Lower leg skin (tissue), 3 donors: ENCODE data around the gene DDX5.

ENCODE experiments used
- CTCF ChIP-seq, 3 donors: fragments of 450-650 bp; IDR thresholded peaks; one replicate each; pipeline ENCODE4 v1.5.1; 2016; ENCODE audit warnings: antibody characterized with exemption in 3 of 3, mild to moderate bottlenecking in 3 of 3, moderate library complexity in 2 of 3
- POLR2A ChIP-seq, 2 donors: fragments of 450-650 bp; IDR thresholded peaks; one replicate each; pipeline ENCODE4 v1.6.1; 2016 to 2017; ENCODE audit warnings: antibody characterized with exemption in 2 of 2, mild to moderate bottlenecking in 1 of 2, moderate library complexity in 1 of 2

GRCh38 chr17:64494121-64494520 lies 12.0 kb downstream of the DDX5 start:
- TF ChIP-seq POLR2A (IDR thresholded peaks at IDR 0.05) (no peak), CTCF (IDR thresholded peaks at IDR 0.05) (no peak)
